Lung (tissue), 12 donors: ENCODE data around the gene ZIC3. TPM values are rescaled to one million over a fixed set of nuclear protein-coding genes. Genes with fewer than 3 reads are reported as not detected.
"Not testable (repeated sequence)": the region's sequence is repeated elsewhere in the genome, so short reads cannot be mapped to it uniquely, and the experiment has no call there.

Experiments used
- ATAC-seq: fragments of 200-7000 bp; cut with Tn5 transposase; one replicate; pipeline ENCODE4 v1.9.1; 2020; ENCODE audit warnings: moderate number of reproducible peaks; ENCODE audit not compliant: insufficient read depth, low FRiP score
- DNase-seq, 3 donors: peaks; one replicate each; pipeline ENCODE4 v3.0.0-alpha.2; 2013 to 2017
- H3K27ac ChIP-seq, 2 donors: one replicate each; pipeline ENCODE4 v1.5.1; 2013; ENCODE audit warnings: mild to moderate bottlenecking in 2 of 2, moderate library complexity in 2 of 2, control low read depth in 1 of 2, inconsistent platforms in 1 of 2, low read depth in 1 of 2, low read length in 1 of 2
- H3K27me3 ChIP-seq, 3 donors: one replicate each; pipeline ENCODE4 v1.5.1; 2013; ENCODE audit warnings: low read length in 2 of 3; ENCODE audit not compliant: control insufficient read depth in 3 of 3, insufficient read depth in 3 of 3
- H3K36me3 ChIP-seq, 4 donors: one replicate each; pipeline ENCODE4 v1.5.1; 2013; ENCODE audit warnings: low read length in 4 of 4, mild to moderate bottlenecking in 1 of 4, moderate library complexity in 1 of 4; ENCODE audit not compliant: control insufficient read depth in 4 of 4, insufficient read depth in 4 of 4
- H3K4me1 ChIP-seq, 5 donors: one replicate each; pipeline ENCODE4 v1.5.1; 2013; ENCODE audit warnings: low read length in 5 of 5, mild to moderate bottlenecking in 2 of 5, moderate library complexity in 1 of 5; ENCODE audit not compliant: control insufficient read depth in 5 of 5, insufficient read depth in 5 of 5
- H3K4me3 ChIP-seq: one replicate; pipeline ENCODE4 v1.5.1; 2013; ENCODE audit warnings: mild to moderate bottlenecking, control low read depth, moderate library complexity
- H3K9ac ChIP-seq, 2 donors: one replicate each; pipeline ENCODE4 v1.5.1; 2013; ENCODE audit warnings: low read length in 2 of 2, control low read depth in 1 of 2; ENCODE audit not compliant: insufficient read depth in 1 of 2
- H3K9me3 ChIP-seq, 4 donors: one replicate each; pipeline ENCODE4 v1.5.1; 2013; ENCODE audit warnings: low read length in 3 of 4, mild to moderate bottlenecking in 1 of 4, moderate library complexity in 1 of 4; ENCODE audit not compliant: control insufficient read depth in 4 of 4, insufficient read depth in 3 of 4
- WGBS, 2 donors: extraction: QIAGEN DNeasy Blood & Tissue Kit; methylation state at CpG; one replicate each; pipeline ENCODE4 v1.1.7; 2013; 5-methylcytosine and 5-hydroxymethylcytosine counted together
- polyA plus RNA-seq, 2 donors: library from polyadenylated mRNA; stranded (reverse); fragments of 200-250 nt; gene quantifications; one replicate each; pipeline ENCODE4 v1.2.1, GENCODE V29; 2013
- total RNA-seq, 2 donors: library from RNA; depleted of rRNA in 1 of 2; stranded (reverse); fragments of >200 nt in 1 of 2; gene quantifications; one replicate each; pipeline ENCODE4 v1.2.1, GENCODE V29; 2014 to 2021
- TF ChIP-seq, protein P1 (sequence below): IDR thresholded peaks from 2 replicates; pipeline ENCODE4 v1.5.1; 2012; ENCODE audit warnings: mild to moderate bottlenecking; ENCODE audit errors: control extremely low read depth, extremely low read depth
- donor health status: control.
- donor health status: control.
- donor health status: Bipolar disorder and iron deficiency.
- donor health status: healthy.
- donor health status: DM: yes; HTN: yes; CAD: no.

ZIC3 gene
- total and polyA plus RNA-seq, 4 donors, result not detected

DNA sequence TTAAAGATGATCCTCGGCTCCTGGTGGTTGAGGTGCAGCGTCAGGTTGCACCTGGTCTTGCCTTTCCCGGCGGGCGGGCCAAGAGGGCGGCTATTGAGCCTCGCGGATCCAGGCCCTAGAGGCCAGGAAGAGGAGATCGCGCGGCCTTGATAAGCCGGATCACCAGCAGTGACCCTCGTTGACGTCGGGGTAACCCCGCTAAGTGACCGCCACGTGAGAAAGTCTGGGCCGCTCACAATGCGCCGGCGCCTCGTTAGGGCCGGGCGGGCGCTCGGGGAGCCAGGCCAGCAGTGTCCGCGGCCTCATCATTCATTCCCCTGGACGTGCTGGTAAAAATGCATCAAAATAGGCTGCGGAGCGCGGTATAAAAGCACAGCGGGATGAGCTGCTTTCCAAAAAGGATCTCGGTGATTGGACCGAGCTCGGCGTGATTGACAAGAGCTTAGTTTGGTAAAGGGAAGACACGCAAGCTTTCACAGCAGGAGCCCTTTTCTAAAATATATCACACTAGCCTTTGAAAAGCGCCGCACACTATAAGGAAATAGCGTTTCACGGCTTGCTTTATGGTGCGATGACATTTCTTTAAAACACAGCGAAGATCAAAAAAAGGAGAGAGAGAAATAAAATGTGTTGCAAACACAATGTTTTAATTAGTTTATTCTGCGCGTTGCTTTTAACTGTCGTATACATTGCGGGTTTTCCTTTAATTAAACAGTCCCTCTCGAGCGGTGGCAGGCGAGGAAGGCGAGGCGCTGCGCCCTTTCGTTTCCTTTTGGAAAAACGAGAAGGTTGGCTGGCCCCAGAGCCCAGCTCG is 15.9 kb upstream of the ZIC3 start:
- TF ChIP-seq, protein P1, sequence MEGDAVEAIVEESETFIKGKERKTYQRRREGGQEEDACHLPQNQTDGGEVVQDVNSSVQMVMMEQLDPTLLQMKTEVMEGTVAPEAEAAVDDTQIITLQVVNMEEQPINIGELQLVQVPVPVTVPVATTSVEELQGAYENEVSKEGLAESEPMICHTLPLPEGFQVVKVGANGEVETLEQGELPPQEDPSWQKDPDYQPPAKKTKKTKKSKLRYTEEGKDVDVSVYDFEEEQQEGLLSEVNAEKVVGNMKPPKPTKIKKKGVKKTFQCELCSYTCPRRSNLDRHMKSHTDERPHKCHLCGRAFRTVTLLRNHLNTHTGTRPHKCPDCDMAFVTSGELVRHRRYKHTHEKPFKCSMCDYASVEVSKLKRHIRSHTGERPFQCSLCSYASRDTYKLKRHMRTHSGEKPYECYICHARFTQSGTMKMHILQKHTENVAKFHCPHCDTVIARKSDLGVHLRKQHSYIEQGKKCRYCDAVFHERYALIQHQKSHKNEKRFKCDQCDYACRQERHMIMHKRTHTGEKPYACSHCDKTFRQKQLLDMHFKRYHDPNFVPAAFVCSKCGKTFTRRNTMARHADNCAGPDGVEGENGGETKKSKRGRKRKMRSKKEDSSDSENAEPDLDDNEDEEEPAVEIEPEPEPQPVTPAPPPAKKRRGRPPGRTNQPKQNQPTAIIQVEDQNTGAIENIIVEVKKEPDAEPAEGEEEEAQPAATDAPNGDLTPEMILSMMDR, result no peak
- H3K27me3 ChIP-seq, result peaks cover 4 to 65% (median 60%) of the 10 kb centered on the region in 3 donors

DNA sequence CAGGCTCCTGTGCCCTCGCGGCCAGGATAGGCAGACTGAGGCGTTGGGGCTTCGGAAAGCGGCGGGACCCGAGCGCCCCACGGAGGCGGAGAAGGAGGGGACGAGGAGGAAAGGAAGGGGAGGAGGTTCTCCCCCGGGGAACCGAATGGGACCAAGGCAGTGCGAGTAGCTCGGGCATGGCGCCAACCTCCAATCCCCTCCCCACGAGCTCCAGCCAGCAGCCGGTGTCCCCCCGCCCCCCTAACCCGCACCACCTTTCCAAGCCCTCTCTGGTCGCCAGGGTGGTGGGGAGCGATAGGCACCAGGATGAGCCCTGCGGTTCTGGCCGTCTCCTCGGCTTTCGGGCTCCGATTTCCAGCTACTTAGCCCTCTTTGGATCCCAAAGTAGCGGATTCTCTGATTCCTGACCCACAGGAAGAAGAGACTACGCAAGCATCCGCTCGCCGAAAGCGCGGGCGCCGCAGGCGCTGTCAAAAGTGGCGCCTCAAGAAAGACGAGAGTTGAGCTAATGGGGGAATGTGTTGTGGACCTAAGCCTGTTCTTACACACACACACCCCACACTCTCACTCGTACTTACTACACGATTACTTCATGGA is 15.2 kb upstream of the ZIC3 start:
- ATAC-seq (no peak), DNase-seq (no peak)
- H3K27me3 ChIP-seq, result peaks cover 4 to 58% (median 54%) of the 10 kb centered on the region in 3 donors
- no peak overlapping the region for H3K27ac ChIP-seq
- no peak overlapping the region for H3K4me3 ChIP-seq
- 4 to 30% methylated on average over 17 to 41 of the region's 41 CpGs for WGBS, 2 donors
- peaks cover 0 to 22% (median 0%) of the 10 kb centered on the region in 4 donors for H3K9me3 ChIP-seq
- no peaks in the 10 kb centered on the region for H3K36me3 ChIP-seq
- H3K9ac ChIP-seq, result no peak overlapping the region
- peaks cover 0 to 3% (median 0%) of the 10 kb centered on the region in 5 donors for H3K4me1 ChIP-seq
- TF ChIP-seq, protein P1, result no peak

More for the DNA sequence above, 15.9 kb upstream of the ZIC3 start:
- Histone ChIP-seq H3K9ac (no peak overlapping the region), H3K4me1 (peaks cover 0 to 3% (median 0%) of the 10 kb centered on the region in 5 donors), H3K36me3 (no peaks in the 10 kb centered on the region), H3K27ac (no peak overlapping the region), H3K4me3 (no peak overlapping the region), H3K9me3 (peaks cover 0 to 22% (median 0%) of the 10 kb centered on the region in 4 donors)
- 4 to 30% methylated on average over 40 to 58 of the region's 58 CpGs for WGBS, 2 donors
- DNase-seq (no peak), ATAC-seq (no peak)

DNA sequence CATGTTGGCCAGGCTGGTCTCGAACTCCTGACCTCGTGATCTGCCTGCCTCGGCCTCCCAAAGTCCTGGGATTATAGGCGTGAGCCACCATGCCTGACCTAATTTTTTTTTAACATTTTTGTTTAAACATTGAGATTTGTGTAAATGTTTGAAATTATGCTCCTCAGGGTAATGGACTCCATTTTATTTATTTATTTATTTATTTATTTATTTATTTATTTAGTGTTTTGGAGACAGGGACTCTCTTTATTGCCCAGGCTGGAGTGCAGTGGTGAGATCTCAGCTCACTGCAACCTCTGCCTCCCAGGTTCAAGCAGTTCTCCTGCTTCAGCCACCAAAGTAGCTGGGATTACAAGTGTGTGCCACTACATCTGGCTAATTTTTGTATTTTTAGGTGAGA is 13.8 kb upstream of the ZIC3 start:
- H3K36me3 ChIP-seq, H3K9ac ChIP-seq, ATAC-seq, H3K27ac ChIP-seq, H3K4me1 ChIP-seq, DNase-seq, H3K4me3 ChIP-seq: not testable (repeated sequence)
- 83 to 90% methylated on average over 4 of the region's 4 CpGs for WGBS, 2 donors
- H3K9me3 ChIP-seq, result peaks cover 0 to 22% (median 0%) of the 10 kb centered on the region in 4 donors
- peaks cover 4 to 45% (median 44%) of the 10 kb centered on the region in 3 donors for H3K27me3 ChIP-seq

DNA sequence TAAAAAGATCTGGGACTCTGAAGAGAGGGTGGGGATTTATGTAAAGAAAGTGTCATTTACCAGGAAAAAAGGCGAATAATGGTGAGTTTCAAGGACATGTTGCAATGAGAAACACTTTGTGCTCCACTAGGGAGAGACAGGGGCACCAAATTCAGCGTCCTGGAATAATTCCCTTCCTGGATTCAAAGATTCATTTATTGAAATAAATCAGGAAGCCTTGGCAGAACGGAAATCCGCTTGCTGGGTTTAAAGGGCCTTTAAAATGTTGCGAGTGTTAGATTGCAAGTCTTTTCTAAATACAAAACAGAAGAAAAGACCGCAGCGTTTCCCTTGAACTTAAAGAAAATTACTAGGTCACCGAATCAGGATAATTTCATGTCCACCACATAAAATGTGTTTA is 3.8 kb upstream of the ZIC3 start:
- Histone ChIP-seq H3K36me3 (no peaks in the 10 kb centered on the region), H3K9me3 (peaks cover 0 to 23% (median 0%) of the 10 kb centered on the region in 4 donors), H3K27me3 (peaks cover 13 to 53% (median 48%) of the 10 kb centered on the region in 3 donors), H3K4me3 (no peak overlapping the region), H3K4me1 (peaks cover 0 to 8% (median 0%) of the 10 kb centered on the region in 5 donors), H3K9ac (no peak overlapping the region), H3K27ac (no peak overlapping the region)
- WGBS, 2 donors, result 4 to 18% methylated on average over 8 of the region's 8 CpGs
- TF ChIP-seq, protein P1, result no peak
- DNase-seq (no peak), ATAC-seq (no peak)
